Activated naive CD4-positive, alpha-beta T cell treated with anti-CD3 and anti-CD28 coated beads for 36 hours (primary cell): Measurements from ENCODE around the gene FSD1. TPM values are rescaled to one million over a fixed set of nuclear protein-coding genes. Genes with fewer than 3 reads are reported as not detected.

Experiments used
- CTCF ChIA-PET: fragments of 350-600 bp; sonication (Branson Sonifier 250); formaldehyde crosslinking; loops from one replicate; lab custom pipeline; 2021; ENCODE audit warnings: antibody characterized with exemption; lab: Charles Lee
- DNase-seq: peaks from one replicate; pipeline ENCODE4 v3.0.0-alpha.2; 2020
- H3K27ac Mint-ChIP-seq: one replicate; pipeline ENCODE4 v1.8.0; 2021; ENCODE audit warnings: mild to moderate bottlenecking, mixed read lengths
- H3K27me3 Mint-ChIP-seq: one replicate; pipeline ENCODE4 v1.8.0; 2021; ENCODE audit warnings: low read depth, mixed read lengths
- H3K36me3 Mint-ChIP-seq: one replicate; pipeline ENCODE4 v1.8.0; 2021; ENCODE audit warnings: low read depth, mixed read lengths
- H3K4me1 Mint-ChIP-seq: one replicate; pipeline ENCODE4 v1.8.0; 2021; ENCODE audit warnings: low read depth, mixed read lengths
- H3K4me3 Mint-ChIP-seq: one replicate; pipeline ENCODE4 v1.8.0; 2021; ENCODE audit warnings: mild to moderate bottlenecking, moderate library complexity, mixed read lengths
- H3K9me3 Mint-ChIP-seq: one replicate; pipeline ENCODE4 v1.8.0; 2021; ENCODE audit warnings: mixed read lengths
- intact Hi-C: fragments of 100-400 bp; cut with micrococcal nuclease; formaldehyde crosslinking; loops from one replicate; pipeline ENCODE4 v1.15.1; 2023
- total RNA-seq, 2 experiments: library from RNA; stranded (reverse); gene quantifications; one replicate each; pipeline ENCODE4 v1.2.3, GENCODE V29; 2021

Gene FSD1
- total RNA-seq, 2 experiments from 2014 or later, result 12.3 to 17.5 TPM

- Mint-ChIP-seq H3K27me3 (no peaks in the 10 kb centered on the region), H3K27ac (no peak overlapping the region), H3K4me3 (peak overlapping the region; percentile 71), H3K4me1 (peaks cover 34% of the 10 kb centered on the region), H3K9me3 (no peaks in the 10 kb centered on the region), H3K36me3 (peaks cover 1% of the 10 kb centered on the region)
- no peak for DNase-seq
- intact Hi-C loops, result no loop called here
- CTCF ChIA-PET, result interaction anchor here (1.1 kb wide), 1 partner anchor 38 kb away, joined by 3 read pairs; the partner anchor contains the start of gene MPND
Measured at GRCh38 chr19:4305257-4305612, 837 bp downstream of the FSD1 start.

- peaks cover 31% of the 10 kb centered on the region for H3K4me1 Mint-ChIP-seq
- intact Hi-C loops, result no loop called here
- H3K4me3 Mint-ChIP-seq, result peak overlapping the region; percentile 71
- peaks cover 1% of the 10 kb centered on the region for H3K36me3 Mint-ChIP-seq
- peak overlapping the region; percentile 27 for H3K27ac Mint-ChIP-seq
- H3K27me3 Mint-ChIP-seq, result no peaks in the 10 kb centered on the region
- CTCF ChIA-PET, result interaction anchor here (1.1 kb wide), 1 partner anchor 38 kb away, joined by 3 read pairs; the partner anchor contains the start of gene MPND
- DNase-seq, result no peak
- no peaks in the 10 kb centered on the region for H3K9me3 Mint-ChIP-seq
Measured at GRCh38 chr19:4305659-4306058, 1.3 kb downstream of the FSD1 start.

GRCh38 chr19:4310247-4311121 lies 6.1 kb downstream of the FSD1 start:
- CTCF ChIA-PET, result no interaction called here
- peak; percentile 27 for DNase-seq
- no peak overlapping the region for H3K27ac Mint-ChIP-seq

DNA sequence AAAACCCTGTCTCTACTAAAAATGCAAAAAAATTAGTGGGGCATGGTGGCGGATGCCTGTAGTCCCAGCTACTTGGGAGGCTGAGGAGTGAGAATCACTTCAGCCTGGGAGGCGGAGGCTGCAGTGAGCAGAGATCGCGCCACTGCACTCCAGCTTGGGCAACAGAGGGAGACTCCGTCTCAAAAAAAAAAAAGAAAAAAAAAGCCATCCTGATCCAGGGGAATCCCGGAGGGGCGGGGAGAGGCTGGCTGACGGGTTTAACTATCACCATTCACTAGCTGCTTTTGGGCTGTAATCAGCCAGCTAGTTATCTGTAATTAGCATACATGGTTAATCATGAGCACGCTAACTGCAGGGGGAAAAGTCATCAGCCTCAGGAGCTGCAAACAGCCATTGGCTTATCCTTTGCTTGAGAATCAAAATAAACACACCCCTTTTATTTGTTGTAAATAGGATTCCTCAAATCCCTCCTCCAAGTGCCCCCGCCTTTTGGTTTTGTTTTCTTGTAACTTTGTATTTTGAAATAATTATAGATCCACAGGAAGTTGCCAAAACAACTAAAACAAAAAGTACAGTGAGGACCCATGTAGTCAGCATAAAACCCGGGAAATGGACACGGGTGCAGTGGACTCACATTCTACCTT lies 9.6 kb downstream of the FSD1 start:
- H3K9me3 Mint-ChIP-seq, result no peaks in the 10 kb centered on the region
- H3K27me3 Mint-ChIP-seq, result no peaks in the 10 kb centered on the region
- no peak overlapping the region for H3K27ac Mint-ChIP-seq
- H3K4me1 Mint-ChIP-seq, result no peaks in the 10 kb centered on the region
- CTCF ChIA-PET, result interaction anchor here (0.6 kb wide), 1 partner anchor 88 kb away, joined by 3 read pairs; no protein-coding TSS in a partner anchor
- H3K36me3 Mint-ChIP-seq, result peaks cover 3% of the 10 kb centered on the region
- H3K4me3 Mint-ChIP-seq, result no peak overlapping the region
- intact Hi-C loops, result no loop called here
- no peak for DNase-seq

More at GRCh38 chr19:4310247-4311121, 6.1 kb downstream of the FSD1 start:
- Mint-ChIP-seq H3K36me3 (peaks cover 5% of the 10 kb centered on the region), H3K4me3 (no peak overlapping the region), H3K4me1 (no peaks in the 10 kb centered on the region), H3K9me3 (no peaks in the 10 kb centered on the region), H3K27me3 (no peaks in the 10 kb centered on the region)
- intact Hi-C loops, result no loop called here

DNA sequence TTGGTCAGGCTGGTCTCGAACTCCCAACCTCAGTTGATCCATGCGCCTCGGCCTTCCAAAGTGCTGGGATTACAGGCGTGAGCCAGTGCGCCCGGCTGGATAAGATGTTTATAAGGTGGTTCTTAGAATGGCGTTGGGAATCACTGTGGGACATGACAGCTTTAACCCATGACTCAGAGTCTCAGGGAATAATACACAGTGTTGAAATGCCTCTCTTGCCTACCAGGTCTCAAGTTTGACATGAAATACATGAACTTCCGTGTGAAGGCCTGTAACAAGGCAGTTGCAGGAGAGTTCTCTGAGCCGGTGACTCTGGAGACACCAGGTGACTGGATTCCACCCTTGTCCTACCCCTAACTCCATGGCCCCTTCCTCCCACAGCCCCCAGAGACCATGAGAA lies 12.6 kb downstream of the FSD1 start:
- H3K9me3 Mint-ChIP-seq, result peaks cover 2% of the 10 kb centered on the region
- no peak for DNase-seq
- CTCF ChIA-PET, result interaction anchor here (0.6 kb wide), 1 partner anchor 18 kb away, joined by 3 read pairs; no protein-coding TSS in a partner anchor
- H3K27ac Mint-ChIP-seq, result no peak overlapping the region
- no peaks in the 10 kb centered on the region for H3K4me1 Mint-ChIP-seq
- H3K36me3 Mint-ChIP-seq, result peaks cover 4% of the 10 kb centered on the region
- intact Hi-C loops, result no loop called here
- H3K27me3 Mint-ChIP-seq, result no peaks in the 10 kb centered on the region
- H3K4me3 Mint-ChIP-seq, result no peak overlapping the region

DNA sequence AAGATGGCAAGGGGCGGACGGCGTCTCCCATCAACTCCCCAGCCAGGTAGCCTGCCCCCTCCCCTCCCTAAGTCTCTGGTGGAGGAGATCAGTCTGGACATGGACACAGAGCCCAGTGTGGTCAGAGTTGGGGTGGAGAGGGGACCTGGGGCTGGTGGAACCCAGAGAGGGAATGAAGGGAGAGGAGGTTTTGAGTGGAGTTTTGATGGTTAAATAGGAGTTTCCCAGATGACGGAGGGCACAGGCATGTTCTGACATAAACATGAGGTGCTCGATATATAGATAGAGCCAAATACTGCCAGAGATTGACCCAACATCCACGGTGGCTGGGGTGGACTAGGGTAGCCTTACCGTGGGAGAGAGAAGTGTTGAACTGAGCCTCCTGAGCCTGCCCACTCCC lies 14.1 kb downstream of the FSD1 start:
- CTCF ChIA-PET, result interaction anchor here (6.0 kb wide), 1 partner anchor 51 kb away, joined by 29 read pairs; no protein-coding TSS in a partner anchor
- Mint-ChIP-seq H3K4me3 (no peak overlapping the region), H3K4me1 (no peaks in the 10 kb centered on the region), H3K27ac (no peak overlapping the region), H3K27me3 (no peaks in the 10 kb centered on the region), H3K9me3 (peaks cover 2% of the 10 kb centered on the region), H3K36me3 (peaks cover 4% of the 10 kb centered on the region)
- intact Hi-C loops, result no loop called here
- no peak for DNase-seq

DNA sequence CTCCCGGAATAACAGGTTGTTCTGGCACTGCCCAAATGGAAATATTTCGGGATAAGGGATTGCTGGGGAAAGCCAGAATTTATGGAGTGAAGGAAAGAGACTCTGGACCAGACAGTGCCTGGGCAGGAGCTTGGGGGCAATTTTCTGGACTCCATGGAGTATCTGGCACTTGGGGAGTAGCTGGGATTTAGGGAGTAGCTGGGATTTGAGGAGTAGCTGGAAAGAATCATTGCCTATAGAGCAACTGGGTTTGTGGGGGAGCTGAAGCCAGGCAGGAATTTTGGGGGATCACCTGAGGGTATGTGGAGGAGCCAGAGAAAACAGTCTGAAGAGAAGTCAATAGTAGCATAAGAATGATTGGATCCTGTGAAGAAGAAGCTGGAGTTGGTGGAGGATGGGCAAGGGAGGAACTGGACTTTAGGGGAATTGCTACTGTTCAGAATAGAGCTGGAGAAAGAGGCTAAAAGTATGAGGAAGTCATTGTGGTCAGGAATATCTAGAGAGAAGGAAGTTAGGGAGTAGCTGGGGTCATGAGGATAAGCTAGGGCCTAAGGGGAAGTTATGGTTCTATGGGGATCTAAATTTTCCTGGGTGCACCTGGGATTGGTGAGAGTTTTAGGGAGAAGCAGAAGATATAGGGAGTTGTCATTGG lies 14.8 kb downstream of the FSD1 start:
- H3K36me3 Mint-ChIP-seq, result peaks cover 4% of the 10 kb centered on the region
- no peaks in the 10 kb centered on the region for H3K27me3 Mint-ChIP-seq
- intact Hi-C loops, result no loop called here
- peaks cover 2% of the 10 kb centered on the region for H3K9me3 Mint-ChIP-seq
- DNase-seq, result no peak
- no peak overlapping the region for H3K4me3 Mint-ChIP-seq
- H3K27ac Mint-ChIP-seq, result no peak overlapping the region
- CTCF ChIA-PET, result interaction anchor here (0.6 to 6.0 kb wide), 7 partner anchors 9 to 240 kb away, joined by 3 to 29 read pairs (median 4); partner anchors contain the start of gene MPND
- H3K4me1 Mint-ChIP-seq, result no peaks in the 10 kb centered on the region

GRCh38 chr19:4320419-4320818 lies 16.0 kb downstream of the FSD1 start:
- no peak for DNase-seq
- Mint-ChIP-seq H3K27ac (no peak overlapping the region), H3K9me3 (peaks cover 2% of the 10 kb centered on the region), H3K36me3 (peaks cover 4% of the 10 kb centered on the region), H3K4me3 (no peak overlapping the region), H3K27me3 (no peaks in the 10 kb centered on the region), H3K4me1 (no peaks in the 10 kb centered on the region)
- intact Hi-C loops, result no loop called here
- CTCF ChIA-PET, result interaction anchor here (0.6 to 6.0 kb wide), 6 partner anchors 23 to 164 kb away, joined by 3 to 29 read pairs (median 6); partner anchors contain the start of gene MPND

DNA sequence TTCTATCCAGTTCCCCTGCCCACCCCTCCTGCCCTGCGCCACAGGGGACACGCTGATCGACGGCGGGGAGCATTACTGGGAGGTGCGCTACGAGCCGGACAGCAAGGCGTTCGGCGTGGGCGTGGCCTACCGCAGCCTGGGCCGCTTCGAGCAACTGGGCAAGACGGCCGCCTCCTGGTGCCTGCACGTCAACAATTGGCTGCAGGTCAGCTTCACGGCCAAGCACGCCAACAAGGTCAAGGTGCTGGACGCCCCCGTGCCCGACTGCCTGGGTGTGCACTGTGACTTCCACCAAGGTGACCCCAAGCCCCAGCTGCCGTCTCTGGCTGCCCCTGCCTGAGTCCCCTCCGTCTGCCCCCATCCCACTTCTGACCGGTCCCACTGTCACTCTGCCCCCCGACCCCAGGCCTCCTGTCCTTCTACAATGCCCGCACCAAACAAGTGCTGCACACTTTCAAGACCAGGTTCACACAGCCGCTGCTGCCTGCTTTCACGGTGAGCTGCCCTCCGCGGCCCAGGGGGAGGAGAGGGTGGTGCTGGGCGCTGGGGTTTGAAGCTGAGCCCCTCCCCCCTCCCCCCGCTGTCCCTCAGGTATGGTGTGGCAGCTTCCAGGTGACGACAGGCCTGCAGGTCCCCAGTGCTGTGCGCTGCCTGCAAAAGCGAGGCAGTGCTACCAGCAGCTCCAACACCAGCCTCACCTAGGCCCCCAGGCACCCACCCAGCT lies 18.7 kb downstream of the FSD1 start:
- peaks cover 4% of the 10 kb centered on the region for H3K36me3 Mint-ChIP-seq
- intact Hi-C loops, result no loop called here
- CTCF ChIA-PET, result interaction anchor here (4.9 to 6.0 kb wide), 2 partner anchors 30 to 55 kb away, joined by 15 to 29 read pairs; no protein-coding TSS in a partner anchor
- peaks cover 2% of the 10 kb centered on the region for H3K9me3 Mint-ChIP-seq
- H3K27me3 Mint-ChIP-seq, result no peaks in the 10 kb centered on the region
- H3K4me1 Mint-ChIP-seq, result peaks cover 17% of the 10 kb centered on the region
- no peak overlapping the region for H3K4me3 Mint-ChIP-seq
- no peak overlapping the region for H3K27ac Mint-ChIP-seq
- DNase-seq, result no peak

DNA sequence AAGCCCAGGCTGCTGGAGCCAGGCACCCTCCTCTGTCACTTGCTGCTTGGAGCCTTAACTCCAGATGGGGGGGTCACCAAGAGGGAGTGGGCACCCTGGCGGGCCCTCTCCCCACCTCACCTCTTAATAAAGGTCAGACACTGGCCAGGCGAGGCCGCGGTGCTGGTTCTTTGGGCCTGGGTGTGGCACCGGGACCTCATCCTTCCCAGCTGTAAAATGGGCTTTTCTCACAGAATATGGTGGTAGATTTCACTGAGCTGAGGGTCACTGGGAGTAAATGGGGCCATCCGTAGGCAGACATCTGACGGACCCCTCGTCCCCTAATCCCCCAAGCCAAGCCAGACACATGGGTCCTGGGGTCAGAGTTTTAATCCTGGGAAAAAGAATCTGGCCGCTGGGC lies 19.3 kb downstream of the FSD1 start:
- H3K27me3 Mint-ChIP-seq, result no peaks in the 10 kb centered on the region
- no peak for DNase-seq
- H3K4me1 Mint-ChIP-seq, result peaks cover 20% of the 10 kb centered on the region
- intact Hi-C loops, result no loop called here
- peaks cover 2% of the 10 kb centered on the region for H3K9me3 Mint-ChIP-seq
- CTCF ChIA-PET, result interaction anchor here (4.9 to 6.0 kb wide), 2 partner anchors 29 to 56 kb away, joined by 15 to 29 read pairs; no protein-coding TSS in a partner anchor
- H3K27ac Mint-ChIP-seq, result no peak overlapping the region
- H3K36me3 Mint-ChIP-seq, result peaks cover 4% of the 10 kb centered on the region
- H3K4me3 Mint-ChIP-seq, result no peak overlapping the region

DNA sequence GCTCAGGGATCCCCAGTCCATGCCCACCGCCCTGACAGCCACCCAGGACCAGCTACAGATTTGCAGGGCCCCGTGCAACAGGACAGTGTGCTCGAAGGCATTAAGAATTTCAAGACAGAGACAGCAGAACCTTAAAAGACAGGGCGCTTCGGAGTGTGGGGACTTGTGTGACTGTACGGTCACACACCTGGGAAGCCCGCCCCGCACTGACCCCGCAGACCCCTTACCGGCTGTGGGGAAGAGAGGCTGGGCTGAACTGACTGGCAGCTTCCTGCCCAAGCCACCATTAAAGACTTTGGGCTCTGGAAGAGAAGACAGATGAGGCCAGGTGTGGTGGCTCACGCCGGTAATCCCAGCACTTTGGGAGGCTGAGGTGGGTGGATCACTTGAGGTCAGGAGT lies 19.8 kb downstream of the FSD1 start:
- Mint-ChIP-seq H3K9me3 (peaks cover 2% of the 10 kb centered on the region), H3K27me3 (no peaks in the 10 kb centered on the region), H3K4me3 (no peak overlapping the region), H3K27ac (no peak overlapping the region), H3K36me3 (peaks cover 2% of the 10 kb centered on the region), H3K4me1 (peaks cover 20% of the 10 kb centered on the region)
- intact Hi-C loops, result no loop called here
- CTCF ChIA-PET, result interaction anchor here (1.3 to 6.0 kb wide), 3 partner anchors 19 to 57 kb away, joined by 4 to 29 read pairs (median 15); partner anchors contain the start of gene MPND
- DNase-seq, result no peak
